HepG2 (cell line): Measurements from ENCODE around the gene MYL11. TPM values are rescaled to one million over a fixed set of nuclear protein-coding genes. Genes with fewer than 3 reads are reported as not detected.
A peak's percentile ranks its signal among the peaks of the same experiment; 100 is the strongest.

Source experiments
- ATF7 ChIP-seq, 2 experiments: fragments of 450-650 bp in 1 of 2; sonication (generic) in 1 of 2; formaldehyde crosslinking in 1 of 2; IDR thresholded peaks; 2 replicates each; pipeline versions ENCODE4 v1.4.0 to v1.6.1; 2016 to 2020; ENCODE audit warnings: antibody characterized with exemption in 1 of 2, mild to moderate bottlenecking in 1 of 2, missing genetic modification reagents in 1 of 2
- DZIP1 ChIP-seq: sonication (generic); formaldehyde crosslinking; IDR thresholded peaks from 2 replicates; pipeline ENCODE4 v1.5.0; 2020; ENCODE audit warnings: mild to moderate bottlenecking, missing genetic modification reagents
- GPBP1L1 ChIP-seq: sonication (generic); formaldehyde crosslinking; IDR thresholded peaks from 2 replicates; pipeline ENCODE4 v1.5.0; 2020; ENCODE audit warnings: mild to moderate bottlenecking, missing genetic modification reagents
- ONECUT2 ChIP-seq: sonication (generic); formaldehyde crosslinking; IDR thresholded peaks from 2 replicates; pipeline ENCODE4 v1.4.0; 2020; ENCODE audit warnings: missing genetic modification reagents
- SNAPC5 ChIP-seq: sonication (generic); formaldehyde crosslinking; IDR thresholded peaks from 2 replicates; pipeline ENCODE4 v1.8.1; 2023; ENCODE audit warnings: mild to moderate bottlenecking, missing genetic modification reagents, borderline replicate concordance
- TERF1 ChIP-seq: sonication (generic); formaldehyde crosslinking; IDR thresholded peaks from 2 replicates; pipeline ENCODE4 v1.8.0; 2022; ENCODE audit warnings: mild to moderate bottlenecking, missing genetic modification reagents, moderate library complexity
- TGIF2 ChIP-seq: IDR thresholded peaks from 2 replicates; pipeline ENCODE4 v1.6.1; 2016; ENCODE audit warnings: control low read depth, missing compliant biosample characterization
- TOPORS ChIP-seq: sonication (generic); formaldehyde crosslinking; IDR thresholded peaks from 2 replicates; pipeline ENCODE4 v1.8.0; 2023; ENCODE audit warnings: mild to moderate bottlenecking, missing genetic modification reagents
- ZNF318 ChIP-seq: sonication (generic); formaldehyde crosslinking; IDR thresholded peaks from 2 replicates; pipeline ENCODE4 v1.4.0; 2020; ENCODE audit warnings: mild to moderate bottlenecking, missing genetic modification reagents
- ZNF343 ChIP-seq: sonication (generic); formaldehyde crosslinking; IDR thresholded peaks from 2 replicates; pipeline ENCODE4 v1.4.0; 2020; ENCODE audit warnings: mild to moderate bottlenecking, missing genetic modification reagents
- ZNF468 ChIP-seq: sonication (generic); formaldehyde crosslinking; IDR thresholded peaks from 2 replicates; pipeline ENCODE4 v1.8.0; 2022; ENCODE audit warnings: mild to moderate bottlenecking, moderate library complexity, missing genetic modification reagents
- ZNF839 ChIP-seq: sonication (generic); formaldehyde crosslinking; IDR thresholded peaks from 2 replicates; pipeline ENCODE4 v1.4.0; 2020; ENCODE audit warnings: missing genetic modification reagents, mild to moderate bottlenecking, borderline replicate concordance
- ZSCAN21 ChIP-seq: sonication (generic); formaldehyde crosslinking; IDR thresholded peaks from 2 replicates; pipeline ENCODE4 v1.8.0; 2022; ENCODE audit warnings: mild to moderate bottlenecking, missing genetic modification reagents, moderate library complexity, borderline replicate concordance
- polyA plus RNA-seq, 8 experiments: library from polyadenylated mRNA; depleted of rRNA in 3 of 8; stranded (reverse) in 7 of 8; unstranded in 1 of 8; fragments of >200 nt; fragmentation: Illumina TruSeq in 4 of 8; extraction: Trizol in 4 of 8; gene quantifications; 2 replicates each; pipeline versions ENCODE4 v1.2.1 to v1.2.3, GENCODE V29; 2011 to 2016; ENCODE audit warnings: low read depth in 4 of 8, missing spikeins in 1 of 8, mixed read lengths in 1 of 8; ENCODE audit not compliant: insufficient read depth in 1 of 8
- total RNA-seq, 5 experiments: library from RNA; depleted of rRNA; stranded (reverse); fragments of >200 nt; fragmentation: Illumina TruSeq; extraction: Trizol; gene quantifications; 2 replicates each; pipeline ENCODE4 v1.2.3, GENCODE V29; 2016; ENCODE audit warnings: low read depth in 1 of 5

The MYL11 gene
- total and polyA plus RNA-seq, 2 of the 13 experiments (the other 11 are each of a cell fraction or from before 2014, with no cell fraction given): not detected

GRCh38 chr16:30354423-30355143, 20.0 kb upstream of the MYL11 start (continued):
- TF ChIP-seq DZIP1 (CRISPR knock-in tag) (peak; percentile 34; the same call in 1 of the 2 replicates), ZSCAN21 (CRISPR knock-in tag) (peak; percentile 36; the same call in 1 of the 2 replicates), TOPORS (CRISPR knock-in tag) (peak; percentile 94), TERF1 (peak; percentile 79; the same call in 1 of the 2 replicates), TGIF2 (CRISPR knock-in tag) (no peak), ATF7 (IDR thresholded peaks at IDR 0.05) (no peak), ATF7 (CRISPR knock-in tag; IDR thresholded peaks at IDR 0.05) (no peak), ZNF318 (CRISPR knock-in tag) (peak; percentile 42; the same call in 1 of the 2 replicates), ONECUT2 (CRISPR knock-in tag) (0 out of 2 replicates have a peak, but pooled peaks have one; percentile 8), ZNF839 (peak; percentile 15; the same call in 1 of the 2 replicates), SNAPC5 (CRISPR knock-in tag) (peak; percentile 83; the same call in 1 of the 2 replicates), GPBP1L1 (CRISPR knock-in tag) (no peak), ZNF343 (CRISPR knock-in tag) (no peak), ZNF468 (CRISPR knock-in tag) (peak; percentile 51; the same call in 1 of the 2 replicates)
